Activated CD4-positive, alpha-beta T cell treated with anti-CD3 and anti-CD28 coated beads, Interleukin-2, amount 50 U/mL, for 48 hours (primary cell): Measurements from ENCODE around the gene HOXB6.

ENCODE experiments used
- DNase-seq, 2 experiments: peaks; one replicate each; pipeline ENCODE4 v3.0.0-alpha.2; 2020

Gene HOXB6

DNA sequence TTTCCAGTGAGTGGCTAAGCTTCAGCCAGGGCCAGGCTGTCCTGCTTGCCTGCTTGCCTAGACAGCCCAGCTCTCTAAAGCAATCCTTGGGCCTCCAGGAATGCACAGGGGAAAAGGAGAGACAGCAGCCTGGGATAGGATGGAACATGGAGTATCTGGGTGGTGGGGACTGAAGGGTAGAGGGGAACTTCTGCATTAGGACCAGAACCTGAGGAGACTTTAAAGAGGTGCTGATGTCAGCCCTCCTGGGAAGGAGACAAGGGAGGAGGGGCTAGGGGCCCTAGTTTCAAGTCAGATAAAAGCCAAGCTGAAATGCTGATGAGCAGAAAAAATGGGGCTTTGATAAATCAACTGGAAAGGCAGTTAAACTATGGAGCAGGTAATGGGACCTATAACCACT, 4.2 kb upstream of the HOXB6 start:
- no peak for DNase-seq

DNA sequence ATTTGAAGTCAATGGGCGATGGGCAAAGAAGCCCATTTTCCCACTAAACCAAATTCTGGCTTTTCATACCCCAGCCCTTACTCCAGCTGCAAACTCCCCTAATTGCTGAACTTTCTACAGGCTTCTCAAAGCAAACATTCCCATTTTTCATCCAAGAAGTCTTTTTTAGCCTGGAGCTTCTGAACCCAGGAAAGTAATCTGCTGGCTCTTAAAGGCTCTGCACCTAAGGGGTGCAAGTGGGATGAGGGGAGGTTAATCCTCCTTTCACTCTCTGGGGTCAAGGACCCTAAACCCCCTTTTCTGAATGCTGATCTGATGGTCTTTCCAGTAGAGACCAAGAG, 3.7 kb upstream of the HOXB6 start:
- DNase-seq = no peak

DNA sequence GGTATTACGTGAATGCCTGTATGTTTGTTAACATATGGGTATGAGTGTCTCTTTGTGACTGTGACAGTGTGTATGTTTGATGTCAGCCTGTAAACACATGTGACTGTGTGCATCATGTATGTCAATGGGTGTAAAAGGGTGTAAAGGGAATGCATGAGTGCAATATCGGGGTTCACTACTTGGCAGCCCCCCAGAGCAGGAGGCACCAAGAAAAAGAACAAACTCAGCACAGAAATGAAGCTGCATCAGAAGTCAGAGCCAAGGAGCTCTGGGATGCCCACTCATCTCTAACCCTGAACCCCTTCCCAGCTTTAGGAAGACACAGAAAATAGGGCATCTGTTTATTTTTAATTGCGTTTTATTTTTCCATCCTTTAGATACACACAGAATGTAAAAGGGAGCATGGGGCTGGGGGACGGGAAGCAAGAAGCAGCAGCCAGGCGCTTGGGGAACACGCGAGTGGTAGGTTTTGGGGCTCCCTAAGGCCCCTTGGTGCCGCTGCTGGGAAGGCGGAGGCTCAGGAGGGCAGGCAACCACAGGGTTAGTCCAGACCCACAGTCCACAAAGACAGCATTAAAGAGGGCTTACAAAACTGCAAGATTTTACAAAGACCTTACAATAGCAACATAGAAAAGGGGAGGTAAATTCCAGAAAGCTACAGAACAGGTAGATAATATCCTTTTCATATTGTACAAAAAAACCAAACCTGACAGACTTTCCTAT, 2.3 kb upstream of the HOXB6 start:
- no peak for DNase-seq

- no peak for DNase-seq
Observed at GRCh38 chr17:48605991-48606891, 1.5 kb upstream of the HOXB6 start.

- DNase-seq = no peak
Observed at GRCh38 chr17:48605409-48605919, 678 bp upstream of the HOXB6 start.

DNA sequence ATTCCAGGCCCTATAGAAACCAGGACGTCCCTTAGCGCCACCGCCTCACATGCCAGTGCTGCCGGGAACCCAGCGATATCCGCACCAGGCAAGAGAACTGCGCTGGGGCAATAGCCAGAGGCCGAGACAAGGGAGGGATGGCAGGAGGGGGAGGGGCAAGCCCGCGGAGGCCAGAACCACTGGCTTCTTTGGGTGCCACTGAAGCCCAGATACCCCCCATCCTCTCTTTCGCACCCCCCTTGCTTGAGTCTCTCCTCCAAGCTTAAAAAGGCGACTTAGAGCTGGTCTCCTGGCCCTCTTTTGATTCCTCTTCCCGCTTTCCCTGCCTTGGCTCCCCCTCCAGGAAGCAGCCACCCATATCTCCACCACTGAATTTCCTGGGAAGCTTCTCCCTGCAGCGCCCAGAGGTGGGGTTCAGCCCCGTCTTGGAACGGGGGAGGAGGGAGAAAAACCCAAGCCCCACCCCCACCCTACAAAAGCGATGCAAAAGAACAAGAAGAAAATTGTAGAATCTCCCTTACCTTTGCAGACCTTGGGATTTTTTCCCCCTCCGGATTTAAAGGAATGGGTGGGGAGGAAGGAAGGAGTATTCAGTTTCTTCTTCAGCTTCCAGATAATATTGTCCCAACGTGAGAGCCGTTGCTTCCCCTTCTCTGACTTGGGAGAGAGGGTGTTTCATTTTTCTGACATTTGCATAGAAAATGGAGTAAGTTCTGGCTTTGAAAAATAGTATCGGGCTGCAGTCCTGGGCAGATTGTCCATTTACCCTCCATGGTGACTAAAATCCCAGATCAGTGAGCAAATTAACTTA, 622 bp downstream of the HOXB6 start:
- no peak for DNase-seq

DNA sequence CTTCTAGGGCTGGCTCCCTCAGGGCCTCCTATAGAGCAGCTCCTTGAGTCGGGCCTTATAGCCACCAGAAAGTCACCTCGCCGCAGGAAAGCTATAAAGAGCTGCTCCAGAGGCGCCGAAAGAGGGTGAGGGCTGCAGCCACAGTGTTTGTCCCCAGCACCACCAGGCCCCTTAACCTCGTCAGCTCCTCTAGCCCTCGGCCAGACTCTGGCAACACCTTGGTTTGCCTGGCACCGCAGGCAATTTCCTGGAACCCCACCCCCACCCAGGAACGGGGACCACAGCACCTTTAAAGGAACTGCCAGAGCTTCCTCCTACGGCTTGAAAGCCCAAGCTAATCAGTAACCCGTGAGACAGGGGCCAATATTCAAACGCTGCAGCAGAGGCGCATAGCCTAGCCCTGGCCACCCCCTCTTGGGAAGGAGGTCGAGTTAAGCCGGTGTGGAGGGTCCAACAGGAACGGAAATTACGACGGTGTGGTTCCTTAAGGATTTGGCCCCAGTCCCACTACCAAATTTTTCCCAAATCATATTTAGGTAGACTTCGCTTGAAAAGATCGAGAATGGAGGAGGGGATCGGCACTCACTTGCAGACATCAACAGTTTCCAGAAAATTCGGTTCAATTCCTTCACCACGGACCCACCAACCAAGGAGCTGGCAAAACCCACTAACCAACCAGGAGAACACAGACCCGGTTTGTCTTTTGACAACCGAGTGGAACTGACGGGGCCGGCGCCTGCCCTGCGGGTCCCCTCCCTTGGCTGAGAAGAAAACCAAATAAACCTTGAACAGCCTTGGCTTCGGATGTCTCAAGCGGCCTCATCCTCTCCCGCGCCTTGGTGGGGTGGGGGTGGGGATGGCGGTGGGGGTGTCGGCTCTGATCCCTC, 3.0 kb downstream of the HOXB6 start:
- no peak for DNase-seq

- DNase-seq = no peak
Observed at GRCh38 chr17:48601207-48601538, 3.6 kb downstream of the HOXB6 start.

GRCh38 chr17:48600244-48601098, 4.3 kb downstream of the HOXB6 start:
- DNase-seq = no peak

- no peak for DNase-seq
Observed at GRCh38 chr17:48599354-48599753, 5.4 kb downstream of the HOXB6 start.

DNA sequence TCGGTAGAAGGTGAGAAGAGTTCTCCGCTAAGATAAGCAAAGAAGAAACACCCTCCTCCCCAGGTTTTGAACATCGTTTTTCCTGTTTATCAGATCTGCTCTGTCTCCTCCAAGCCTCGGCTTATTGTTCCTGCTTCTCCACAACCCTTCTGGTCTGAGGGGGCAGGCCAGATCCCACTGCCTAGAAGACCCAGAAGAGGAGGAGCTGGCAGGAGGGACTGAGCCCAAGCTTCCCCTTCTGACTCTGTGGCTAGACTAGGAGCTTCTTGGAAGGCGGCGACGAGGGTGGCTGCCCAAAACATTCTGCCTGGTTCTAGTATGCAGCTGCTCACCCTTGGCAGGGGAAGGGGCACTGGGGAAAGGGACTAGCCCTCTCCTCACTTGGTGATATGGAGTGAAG, 6.0 kb downstream of the HOXB6 start:
- no peak for DNase-seq

GRCh38 chr17:48597778-48598631, 6.8 kb downstream of the HOXB6 start:
- DNase-seq = peak in 1 of 2 experiments; percentile 49

DNA sequence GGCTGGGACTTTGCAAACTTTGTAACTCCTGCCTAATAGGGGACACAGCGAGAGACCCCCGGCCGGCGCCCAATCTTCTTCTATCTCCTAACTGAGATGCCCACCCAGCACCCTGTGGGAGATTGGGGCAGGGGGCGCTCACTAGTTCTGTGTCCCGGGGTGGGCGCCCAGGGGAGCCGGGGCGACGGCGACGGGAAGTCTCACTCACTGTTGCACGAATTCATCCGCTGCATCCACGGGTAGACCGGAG, 7.3 kb downstream of the HOXB6 start:
- no peak for DNase-seq

DNA sequence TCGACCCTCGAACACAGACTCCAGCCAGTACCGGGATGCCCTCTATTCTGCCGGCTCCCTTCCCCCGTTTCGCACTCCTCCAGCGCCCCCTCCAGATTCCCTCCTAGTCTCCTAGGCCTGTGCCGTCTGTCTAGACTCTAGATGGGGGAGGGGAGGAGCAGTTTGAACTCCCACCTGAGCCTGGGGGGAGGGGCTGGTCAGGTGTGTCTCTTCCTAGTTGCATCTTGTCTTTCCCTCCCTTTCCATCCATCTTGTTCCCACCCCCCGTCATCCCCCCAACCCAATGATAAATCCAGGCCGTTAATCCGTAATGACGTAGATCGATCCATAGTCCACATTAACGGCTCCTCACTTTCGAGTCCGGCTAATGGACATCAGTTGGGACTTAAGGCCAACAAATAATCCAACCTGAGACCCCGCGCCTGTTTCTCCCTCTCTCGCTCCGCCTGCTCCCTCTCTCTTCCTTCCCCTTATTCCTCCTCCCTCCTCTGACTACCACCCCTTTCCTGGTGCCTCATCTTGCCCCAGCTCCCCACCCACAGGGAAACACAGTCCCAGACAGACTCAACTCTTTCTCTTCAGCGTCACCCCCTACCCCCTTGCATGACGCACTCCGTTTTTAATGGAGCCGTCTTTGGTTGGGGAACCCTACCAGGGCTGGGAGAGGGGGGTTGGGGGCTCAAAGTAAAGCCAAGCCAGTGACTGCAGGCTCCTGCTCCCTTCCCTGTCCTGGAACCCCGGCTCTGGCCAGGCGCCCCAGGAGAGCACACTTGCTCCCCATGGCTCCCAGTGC, 7.9 kb downstream of the HOXB6 start:
- DNase-seq = no peak

DNA sequence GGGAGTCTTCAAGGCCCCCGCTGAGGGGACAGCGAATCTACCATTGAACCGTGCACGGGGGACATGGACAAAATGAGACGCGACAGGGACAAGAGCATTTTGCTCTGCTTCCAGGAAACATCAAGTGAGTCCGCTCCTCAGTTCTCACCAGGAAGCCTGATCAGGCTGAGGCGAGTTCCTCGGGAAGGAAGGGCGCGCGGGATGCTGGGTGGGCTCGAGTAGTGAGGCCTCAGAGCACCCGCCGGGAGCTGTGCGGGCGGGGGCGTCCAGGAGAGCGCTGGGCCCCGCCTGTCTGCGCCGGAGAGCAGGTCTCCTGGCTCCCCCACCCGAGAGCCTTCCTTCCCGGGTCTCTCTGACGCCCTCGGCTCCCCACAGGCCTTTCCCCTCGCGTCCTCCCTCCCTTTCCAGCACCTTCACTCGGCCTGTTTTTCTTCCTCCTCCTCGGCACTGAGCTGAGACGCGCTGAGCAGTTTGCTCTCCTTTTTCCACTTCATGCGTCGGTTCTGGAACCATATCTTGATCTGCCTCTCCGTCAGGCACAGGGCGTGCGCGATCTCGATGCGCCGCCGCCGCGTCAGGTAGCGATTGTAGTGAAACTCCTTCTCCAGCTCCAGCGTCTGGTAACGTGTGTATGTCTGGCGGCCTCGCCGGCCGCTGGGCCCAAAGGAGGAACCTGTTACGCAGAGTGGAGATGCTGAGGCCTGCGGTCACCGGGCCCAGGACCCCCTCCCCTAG, 8.6 kb downstream of the HOXB6 start:
- DNase-seq = peak; percentile 52 to 61

- DNase-seq = no peak
Observed at GRCh38 chr17:48595278-48595999, 9.3 kb downstream of the HOXB6 start.

DNA sequence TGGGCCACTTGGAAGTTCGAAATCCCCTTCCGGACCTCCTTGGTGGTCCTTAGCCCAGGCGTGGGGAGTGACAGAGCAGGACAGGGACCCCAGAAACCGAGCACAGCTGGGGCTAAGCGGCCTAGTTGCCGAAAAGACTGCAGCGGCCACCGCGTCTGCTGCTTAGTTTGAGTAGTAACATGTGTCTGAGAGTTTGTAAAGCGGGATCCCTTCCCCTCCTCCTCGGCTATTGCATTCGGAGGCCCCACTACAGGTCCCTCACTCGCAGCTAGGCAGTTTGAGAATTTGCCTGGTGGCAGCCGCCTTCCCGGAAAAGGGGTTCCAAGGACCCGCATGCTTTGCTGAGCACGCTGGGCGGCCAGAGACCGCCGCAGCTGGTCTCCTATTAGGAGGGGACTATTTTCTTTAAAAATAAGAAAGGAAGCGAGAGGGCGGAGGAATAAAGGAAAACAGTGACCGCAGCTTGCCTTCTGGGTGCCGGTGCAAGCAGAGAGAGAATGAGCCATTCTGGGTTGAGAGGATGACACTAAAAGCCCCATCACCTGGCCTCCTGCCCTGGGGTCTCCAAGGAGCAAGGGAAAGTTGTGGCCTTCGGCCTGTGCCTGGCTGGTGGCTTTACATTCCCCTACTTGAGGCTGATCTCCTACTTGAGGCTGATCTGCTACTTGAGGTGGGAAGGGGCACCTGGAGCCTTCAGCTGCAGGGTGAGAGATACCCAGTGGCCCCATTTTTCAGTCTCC, 10.1 kb downstream of the HOXB6 start:
- no peak for DNase-seq
